GM18520 (cell line): Measurements from ENCODE around the gene GRAMD1A.
"Not testable (repeated sequence)": the region's sequence is repeated elsewhere in the genome, so short reads cannot be mapped to it uniquely, and the experiment has no call there.

Experiments
- ATAC-seq: cut with Tn5 transposase; IDR thresholded peaks from one replicate; pipeline ENCODE4 v1.9.1; 2021; ENCODE audit not compliant: unreplicated experiment

Gene GRAMD1A

GRCh38 chr19:35000647-35001501 lies 751 bp downstream of the GRAMD1A start:
- ATAC-seq: no peak

- ATAC-seq: no peak
Observed at GRCh38 chr19:35002037-35002535, 2.0 kb downstream of the GRAMD1A start.

DNA sequence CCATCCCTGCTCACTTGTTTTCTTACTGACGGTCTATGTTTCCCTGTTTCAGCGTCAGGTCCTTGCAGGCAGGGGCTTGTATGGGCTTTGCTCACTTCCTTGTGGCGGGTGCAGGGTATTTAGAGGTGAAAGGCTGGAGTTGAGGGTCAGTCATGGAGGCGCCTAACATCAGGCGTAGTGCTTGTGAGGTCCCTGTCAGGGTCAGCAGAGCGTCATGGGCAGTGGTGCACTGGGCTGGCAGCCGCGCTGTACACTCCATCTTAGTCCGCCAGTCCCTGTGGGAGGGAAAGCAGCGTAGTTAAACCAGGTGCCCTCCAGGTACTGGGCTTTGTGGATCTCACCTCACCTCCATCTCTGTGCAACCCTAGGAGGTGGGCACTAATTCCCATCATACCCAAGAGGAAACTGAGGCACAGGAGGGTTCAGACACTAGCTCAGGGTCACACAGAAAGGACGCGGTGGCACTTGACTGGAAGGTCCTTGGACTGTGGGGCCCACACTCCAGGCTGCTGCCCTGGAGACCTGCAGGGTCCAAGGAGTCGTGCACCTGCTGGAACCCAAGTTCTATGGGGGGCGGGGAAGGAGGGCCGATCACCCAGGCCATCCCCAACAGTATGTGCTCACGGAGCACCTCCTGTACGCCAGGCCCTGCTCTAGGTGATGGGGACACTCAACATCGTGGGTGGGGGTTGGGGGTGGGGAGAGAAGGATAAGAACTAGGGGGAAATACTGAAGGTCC lies 4.6 kb downstream of the GRAMD1A start:
- no peak for ATAC-seq

- ATAC-seq: no peak
Observed at GRCh38 chr19:35005256-35005977, 5.3 kb downstream of the GRAMD1A start.

- not testable (repeated sequence) for ATAC-seq
Observed at GRCh38 chr19:35006007-35006341, 5.9 kb downstream of the GRAMD1A start.

GRCh38 chr19:35006342-35006998 lies 6.3 kb downstream of the GRAMD1A start:
- no peak for ATAC-seq

GRCh38 chr19:35006999-35007365 lies 6.9 kb downstream of the GRAMD1A start:
- no peak for ATAC-seq

DNA sequence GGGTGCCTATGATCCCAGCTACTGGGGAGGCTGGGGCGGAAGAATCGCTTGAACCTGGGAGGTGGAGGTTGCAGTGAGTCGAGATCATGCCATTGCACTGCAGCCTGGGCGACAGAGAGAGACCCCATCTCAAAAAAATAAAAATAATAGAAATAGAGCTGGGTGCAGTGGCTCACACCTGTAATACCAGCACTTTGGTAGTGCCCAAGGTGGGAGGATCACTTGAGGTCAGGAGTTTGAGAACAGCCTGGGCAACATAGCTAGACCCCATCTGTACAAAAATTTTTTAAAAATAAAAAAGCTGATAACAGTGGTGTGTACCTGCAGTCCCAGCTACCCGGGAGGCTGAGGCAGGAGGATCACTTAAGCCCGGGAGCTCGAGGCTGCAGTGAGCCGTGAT lies 7.3 kb downstream of the GRAMD1A start:
- not testable (repeated sequence) for ATAC-seq

GRCh38 chr19:35008891-35009341 lies 8.8 kb downstream of the GRAMD1A start:
- ATAC-seq: no peak

DNA sequence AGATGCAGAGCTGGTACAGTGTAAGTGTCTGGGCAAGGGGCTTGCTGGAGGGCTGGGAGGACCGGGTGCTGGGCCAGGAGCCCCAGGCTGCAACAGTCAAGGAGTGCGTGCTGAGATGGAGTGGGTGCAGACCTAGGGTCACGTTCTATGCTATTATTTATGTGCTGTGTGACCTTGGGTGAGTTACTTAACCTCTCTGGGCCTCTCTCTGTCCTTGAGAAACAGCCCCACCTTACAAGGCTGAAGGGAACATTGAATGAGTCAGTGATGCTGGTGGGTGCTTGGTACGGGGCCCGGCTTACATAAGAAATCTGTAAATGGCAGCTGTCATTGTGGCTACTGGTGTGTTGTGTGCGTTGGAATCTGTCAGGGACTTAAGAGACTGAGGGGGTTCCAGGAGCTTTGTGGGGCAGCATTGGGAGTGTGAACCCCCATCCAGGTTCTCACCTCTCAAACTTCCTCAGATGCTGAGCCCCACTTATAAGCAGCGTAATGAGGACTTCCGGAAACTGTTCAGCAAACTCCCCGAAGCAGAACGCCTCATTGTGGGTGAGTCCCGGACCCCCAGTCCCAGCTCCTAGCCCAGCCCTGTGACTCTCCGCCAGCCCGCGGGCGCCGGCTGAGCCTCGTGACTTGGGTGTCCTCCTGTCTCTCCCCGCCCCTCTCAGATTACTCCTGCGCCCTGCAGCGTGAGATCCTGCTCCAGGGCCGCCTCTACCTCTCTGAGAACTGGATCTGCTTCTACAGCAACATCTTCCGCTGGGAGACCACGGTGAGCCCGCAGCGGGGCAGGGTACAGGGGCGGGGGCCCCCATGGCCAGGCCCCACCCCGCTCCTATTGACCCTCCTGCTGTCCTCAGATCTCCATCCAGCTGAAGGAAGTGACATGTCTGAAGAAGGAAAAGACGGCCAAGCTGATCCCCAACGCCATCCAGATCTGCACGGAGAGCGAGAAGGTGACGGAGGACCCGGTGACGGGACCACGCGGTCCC lies 9.6 kb downstream of the GRAMD1A start:
- no peak for ATAC-seq

- ATAC-seq: no peak
Observed at GRCh38 chr19:35011091-35011689, 11.1 kb downstream of the GRAMD1A start.

GRCh38 chr19:35011737-35012682 lies 11.9 kb downstream of the GRAMD1A start:
- no peak for ATAC-seq

GRCh38 chr19:35013041-35013819 lies 13.1 kb downstream of the GRAMD1A start:
- no peak for ATAC-seq

DNA sequence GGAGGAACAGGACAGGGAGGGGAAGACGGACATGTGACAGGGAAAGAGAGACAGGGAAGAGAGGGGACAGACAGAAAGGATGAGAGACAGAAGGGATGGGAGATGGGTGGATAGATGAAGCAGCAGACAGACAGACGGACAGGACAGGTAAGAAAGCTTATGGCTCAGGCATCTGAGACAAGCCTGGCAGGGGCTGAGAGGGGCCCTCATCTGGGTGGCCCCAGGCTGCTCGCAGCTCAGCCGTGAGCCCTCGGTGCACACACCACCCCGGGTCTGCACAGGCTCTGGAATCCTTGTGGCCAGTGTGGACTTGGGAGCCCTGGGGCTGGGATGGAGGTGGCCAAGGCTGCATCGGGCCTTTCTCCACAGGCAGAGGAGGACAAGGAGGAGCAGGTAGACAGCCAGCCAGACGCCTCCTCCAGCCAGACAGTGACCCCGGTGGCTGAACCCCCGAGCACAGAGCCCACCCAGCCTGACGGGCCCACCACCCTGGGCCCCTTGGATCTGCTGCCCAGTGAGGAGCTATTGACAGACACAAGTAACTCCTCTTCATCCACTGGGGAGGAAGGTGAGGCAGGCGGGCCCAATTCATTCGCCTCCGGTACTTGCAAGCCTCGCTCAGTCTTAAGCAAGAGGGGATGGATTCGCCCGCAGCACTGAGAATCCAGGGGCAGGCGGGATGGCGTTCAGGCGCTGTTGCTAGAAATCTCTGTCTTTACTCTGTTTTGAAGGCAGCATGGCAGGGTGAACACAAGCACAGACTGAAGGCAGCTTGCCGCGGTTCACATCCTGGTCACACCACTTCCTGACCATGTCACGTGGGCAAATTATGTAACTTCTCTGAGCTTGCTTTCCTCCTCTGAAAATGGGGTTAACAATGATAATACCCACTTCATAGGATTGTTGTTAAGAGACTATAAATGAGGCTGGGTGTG lies 14.0 kb downstream of the GRAMD1A start:
- ATAC-seq: no peak

DNA sequence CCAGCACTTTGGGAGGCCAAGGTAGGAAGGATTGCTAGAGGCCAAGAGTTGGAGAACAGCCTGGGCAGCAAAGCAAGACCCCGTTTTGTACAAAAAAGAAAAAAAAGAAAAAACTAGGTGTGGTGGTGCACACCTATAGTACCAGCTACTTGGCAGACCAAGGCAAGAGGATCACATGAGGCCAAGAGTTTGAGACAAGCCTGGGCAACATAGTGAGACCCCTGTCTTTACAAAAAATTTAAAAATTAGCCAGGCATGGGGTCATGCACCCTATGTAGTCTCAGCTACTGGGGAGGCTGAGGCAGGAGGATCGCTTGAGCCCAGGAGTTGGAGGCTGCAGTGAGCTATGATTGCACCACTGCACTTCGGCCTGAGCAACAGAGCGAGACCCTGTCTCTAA lies 14.7 kb downstream of the GRAMD1A start:
- ATAC-seq: not testable (repeated sequence)

- no peak for ATAC-seq
Observed at GRCh38 chr19:35015270-35015953, 15.3 kb downstream of the GRAMD1A start.
